ENCODE measurements around the gene ABCC10. TPM values are rescaled to one million over a fixed set of nuclear protein-coding genes. Genes with fewer than 3 reads are reported as not detected.

The ABCC10 gene
- polyA plus RNA-seq, 1 experiment, result 27.8 TPM

DNA sequence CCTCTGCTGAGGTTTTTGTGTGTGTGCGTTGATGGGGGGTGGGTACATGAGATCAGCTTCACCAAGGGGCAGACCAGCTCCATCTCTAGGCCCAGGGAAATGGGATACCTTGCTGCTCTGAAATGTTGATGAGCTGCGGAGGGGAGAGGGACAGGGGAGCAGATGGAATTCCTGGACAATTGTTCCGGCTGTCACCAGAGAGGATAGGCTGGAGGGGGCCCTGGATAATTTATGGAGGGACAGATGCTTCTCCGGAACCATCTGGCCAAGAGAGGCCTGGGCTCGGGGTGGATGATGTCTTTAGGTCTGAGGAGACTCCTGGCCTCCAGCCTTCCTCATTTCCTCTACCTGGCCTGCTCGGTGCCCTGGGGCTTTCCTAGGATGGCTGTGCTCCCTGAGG, 48.2 kb downstream of the ABCC10 start:
- ChIA-PET CTCF (interaction anchor here (1.1 kb wide), 1 partner anchor 10 kb away, joined by 3 read pairs; no protein-coding TSS in a partner anchor), POLR2A (no interaction called here)
- DNase-seq (ENCODE audit: low read depth), result no peak
- no peak overlapping the region for H3K4me3 ChIP-seq (ENCODE audit: low read depth, low read length)
- no peaks in the 10 kb centered on the region for H3K27me3 ChIP-seq (ENCODE audit: control insufficient read depth, insufficient read depth, low read length)
- no peaks in the 10 kb centered on the region for H3K36me3 ChIP-seq (ENCODE audit: control insufficient read depth, insufficient read depth, low read length)
- TF ChIP-seq, protein P1, sequence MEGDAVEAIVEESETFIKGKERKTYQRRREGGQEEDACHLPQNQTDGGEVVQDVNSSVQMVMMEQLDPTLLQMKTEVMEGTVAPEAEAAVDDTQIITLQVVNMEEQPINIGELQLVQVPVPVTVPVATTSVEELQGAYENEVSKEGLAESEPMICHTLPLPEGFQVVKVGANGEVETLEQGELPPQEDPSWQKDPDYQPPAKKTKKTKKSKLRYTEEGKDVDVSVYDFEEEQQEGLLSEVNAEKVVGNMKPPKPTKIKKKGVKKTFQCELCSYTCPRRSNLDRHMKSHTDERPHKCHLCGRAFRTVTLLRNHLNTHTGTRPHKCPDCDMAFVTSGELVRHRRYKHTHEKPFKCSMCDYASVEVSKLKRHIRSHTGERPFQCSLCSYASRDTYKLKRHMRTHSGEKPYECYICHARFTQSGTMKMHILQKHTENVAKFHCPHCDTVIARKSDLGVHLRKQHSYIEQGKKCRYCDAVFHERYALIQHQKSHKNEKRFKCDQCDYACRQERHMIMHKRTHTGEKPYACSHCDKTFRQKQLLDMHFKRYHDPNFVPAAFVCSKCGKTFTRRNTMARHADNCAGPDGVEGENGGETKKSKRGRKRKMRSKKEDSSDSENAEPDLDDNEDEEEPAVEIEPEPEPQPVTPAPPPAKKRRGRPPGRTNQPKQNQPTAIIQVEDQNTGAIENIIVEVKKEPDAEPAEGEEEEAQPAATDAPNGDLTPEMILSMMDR (IDR thresholded peaks at IDR 0.05; ENCODE audit: insufficient read depth, low read depth, low read length), result no peak

DNA sequence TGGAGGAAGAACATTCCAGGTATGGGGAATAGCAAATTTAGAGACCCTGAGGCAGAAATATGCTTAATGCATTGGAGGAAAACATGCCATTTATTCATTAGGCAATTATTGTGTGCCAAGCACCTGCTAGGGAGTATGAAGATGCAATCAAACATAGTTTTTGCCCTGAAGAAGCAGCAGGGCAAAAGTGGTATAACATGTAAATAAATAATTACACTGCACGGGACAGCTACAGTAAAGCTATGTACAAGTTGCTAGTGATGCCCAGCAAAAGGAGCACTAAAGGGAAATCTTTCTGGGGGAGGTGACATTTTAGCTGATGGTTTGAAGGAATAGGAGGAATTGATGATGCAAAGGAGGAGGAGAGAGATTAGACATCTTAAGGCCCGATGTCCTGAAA, 49.4 kb downstream of the ABCC10 start:
- H3K36me3 ChIP-seq (ENCODE audit: control insufficient read depth, insufficient read depth, low read length), result no peaks in the 10 kb centered on the region; the same call in 1 of the 2 replicates
- POLR2A ChIA-PET, result interaction anchor here (0.6 to 0.7 kb wide), 2 partner anchors 30 to 468 kb away, joined by 3 to 13 read pairs; no protein-coding TSS in a partner anchor
- TF ChIP-seq, protein P1 (IDR thresholded peaks at IDR 0.05; ENCODE audit: insufficient read depth, low read depth, low read length), result no peak
- DNase-seq (ENCODE audit: low read depth), result no peak
- no peaks in the 10 kb centered on the region for H3K27me3 ChIP-seq (ENCODE audit: control insufficient read depth, insufficient read depth, low read length)
- peak overlapping the region; percentile 66; the same call in 1 of the 2 replicates for H3K4me3 ChIP-seq (ENCODE audit: low read depth, low read length)
- CTCF ChIA-PET, result interaction anchor here (0.6 to 2.0 kb wide), 5 partner anchors 17 to 298 kb away, joined by 3 to 5 read pairs (median 4); partner anchors contain the start of gene ZNF318

DNA sequence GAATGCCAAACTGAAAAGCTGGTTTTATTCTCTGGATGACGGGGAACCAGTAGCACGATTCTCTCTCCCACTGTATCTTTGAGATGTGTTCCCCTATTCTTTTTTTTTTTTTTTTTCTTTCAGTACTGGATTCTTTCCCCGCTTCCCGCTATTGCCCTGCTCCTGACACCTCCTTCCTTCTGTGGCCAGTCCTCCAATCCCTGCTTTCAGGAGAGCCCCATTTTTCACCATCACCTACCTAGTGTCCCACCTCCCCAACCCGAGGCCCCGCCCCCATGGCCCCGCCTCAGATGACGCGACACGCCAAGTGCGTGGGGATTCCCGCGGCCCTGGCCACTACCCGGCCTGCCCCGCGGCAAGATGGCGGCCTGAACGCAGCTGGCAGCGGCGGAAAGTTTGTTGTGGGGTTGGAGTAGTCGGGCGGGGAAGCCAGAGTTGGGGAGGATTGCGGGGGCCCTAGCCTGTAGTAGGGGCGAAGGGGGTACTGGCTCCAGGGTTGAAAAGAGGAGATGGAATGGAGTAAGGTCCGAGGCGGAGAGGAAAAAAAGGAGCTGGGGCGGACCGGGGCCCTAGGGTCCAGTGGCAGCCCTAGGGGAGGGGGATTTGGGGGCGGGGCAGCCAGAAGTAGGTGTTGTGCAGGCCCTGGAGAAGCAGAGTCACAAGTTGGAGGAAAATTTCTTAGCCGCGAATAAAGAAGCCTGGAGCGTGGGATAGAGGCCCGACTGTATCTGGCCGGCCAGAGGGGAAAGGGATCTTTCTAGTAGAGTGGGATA, 50.1 kb downstream of the ABCC10 start, which contains the start of gene TJAP1:
Gene TJAP1 (plus strand): TSS at position 336 of the 773 bp plus-strand sequence. CDS start 21,432 bp downstream, outside the sequence.
- POLR2A ChIA-PET, result interaction anchor here (0.6 to 0.7 kb wide), 3 partner anchors 15 to 469 kb away, joined by 3 to 13 read pairs (median 4); no protein-coding TSS in a partner anchor
- no peak for DNase-seq (ENCODE audit: low read depth)
- CTCF ChIA-PET, result interaction anchor here (0.6 to 2.0 kb wide), 7 partner anchors 16 to 297 kb away, joined by 3 to 6 read pairs (median 4); partner anchors contain the start of gene ZNF318
- TF ChIP-seq, protein P1 (IDR thresholded peaks at IDR 0.05; ENCODE audit: insufficient read depth, low read depth, low read length), result no peak
- Histone ChIP-seq H3K27me3 (ENCODE audit: control insufficient read depth, insufficient read depth, low read length) (no peaks in the 10 kb centered on the region), H3K4me3 (ENCODE audit: low read depth, low read length) (peak within 1 kb of the TSS; percentile 66), H3K36me3 (ENCODE audit: control insufficient read depth, insufficient read depth, low read length) (no peaks in the 10 kb centered on the region; the same call in 1 of the 2 replicates)

DNA sequence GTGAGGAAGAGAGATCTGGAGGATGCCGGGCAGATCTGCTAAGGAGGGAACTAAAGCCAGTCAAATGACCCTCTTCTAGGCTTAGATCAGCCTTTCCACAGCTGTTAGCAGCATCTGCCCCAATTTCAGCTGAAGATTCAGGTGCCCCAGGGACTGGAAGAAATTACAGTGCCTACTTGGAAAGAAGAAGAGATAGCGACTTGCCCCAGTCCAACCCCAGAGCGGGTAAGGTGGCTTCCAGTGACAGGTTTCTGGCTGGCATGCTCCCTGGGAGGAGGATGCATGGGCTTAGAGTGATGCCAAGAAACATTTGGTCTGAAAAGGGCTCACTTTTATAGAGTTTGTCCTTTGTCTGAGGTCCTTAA, 50.6 kb downstream of the ABCC10 start:
- TF ChIP-seq, protein P1 (IDR thresholded peaks at IDR 0.05; ENCODE audit: insufficient read depth, low read depth, low read length), result no peak
- CTCF ChIA-PET, result interaction anchor here (0.7 to 2.0 kb wide), 3 partner anchors 15 to 21 kb away, joined by 3 to 6 read pairs (median 4); no protein-coding TSS in a partner anchor
- Histone ChIP-seq H3K36me3 (ENCODE audit: control insufficient read depth, insufficient read depth, low read length) (no peaks in the 10 kb centered on the region; the same call in 1 of the 2 replicates), H3K27me3 (ENCODE audit: control insufficient read depth, insufficient read depth, low read length) (no peaks in the 10 kb centered on the region), H3K4me3 (ENCODE audit: low read depth, low read length) (peak overlapping the region; percentile 66)
- POLR2A ChIA-PET, result interaction anchor here (0.6 to 0.7 kb wide), 2 partner anchors 15 to 90 kb away, joined by 4 to 5 read pairs; no protein-coding TSS in a partner anchor
- no peak for DNase-seq (ENCODE audit: low read depth)

GRCh38 chr6:43481075-43481474, 53.7 kb downstream of the ABCC10 start:
- TF ChIP-seq, protein P1 (IDR thresholded peaks at IDR 0.05; ENCODE audit: insufficient read depth, low read depth, low read length), result no peak

More at GRCh38 chr6:43481075-43481474, 53.7 kb downstream of the ABCC10 start:
- Histone ChIP-seq H3K36me3 (ENCODE audit: control insufficient read depth, insufficient read depth, low read length) (peaks cover 1% of the 10 kb centered on the region; the same call in 1 of the 2 replicates), H3K27me3 (ENCODE audit: control insufficient read depth, insufficient read depth, low read length) (no peaks in the 10 kb centered on the region), H3K4me3 (ENCODE audit: low read depth, low read length) (no peak overlapping the region)
- POLR2A ChIA-PET, result no interaction called here
- CTCF ChIA-PET, result interaction anchor here (1.0 to 1.2 kb wide), 2 partner anchors 12 to 15 kb away, joined by 4 to 5 read pairs; no protein-coding TSS in a partner anchor
- no peak for DNase-seq (ENCODE audit: low read depth)

Data from BJ (cell line).